GM04504 (cell line): ENCODE data around the gene NDUFS5.
"Not testable (repeated sequence)": the region's sequence is repeated elsewhere in the genome, so short reads cannot be mapped to it uniquely, and the experiment has no call there.

Experiments used
- DNase-seq: peaks from one replicate; pipeline ENCODE4 v3.0.0-alpha.2; 2012; ENCODE audit warnings: low read depth

The NDUFS5 gene

GRCh38 chr1:39016604-39017171, 9.5 kb upstream of the NDUFS5 start:
- DNase-seq, result no peak

GRCh38 chr1:39017266-39017665, 8.9 kb upstream of the NDUFS5 start:
- DNase-seq, result no peak

- DNase-seq, result not testable (repeated sequence)
These were observed 5.7 kb upstream of the NDUFS5 start for GRCh38 chr1:39020494-39020893.

DNA sequence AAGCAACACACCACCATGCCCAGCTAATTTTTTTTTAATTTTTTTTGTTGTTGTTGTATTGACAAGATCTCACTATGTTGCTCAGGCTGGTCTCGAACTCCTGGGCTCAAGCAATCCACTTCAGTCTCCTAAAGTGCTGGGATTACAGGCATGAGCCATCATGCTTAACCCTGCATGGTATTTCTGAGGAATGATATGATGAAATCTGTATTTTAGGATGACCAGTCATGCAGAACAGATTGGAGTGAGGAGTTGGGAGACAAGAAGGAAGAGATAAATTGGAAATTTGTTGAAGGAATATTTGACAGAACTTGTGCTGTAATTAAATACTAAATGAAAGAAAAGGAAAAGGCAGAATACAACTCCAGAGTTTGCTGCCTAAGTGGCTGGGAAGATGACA, 4.7 kb upstream of the NDUFS5 start:
- no peak for DNase-seq

GRCh38 chr1:39023140-39023539, 3.0 kb upstream of the NDUFS5 start:
- DNase-seq, result no peak

- no peak for DNase-seq
These were observed 837 bp downstream of the NDUFS5 start for GRCh38 chr1:39026866-39027507.

DNA sequence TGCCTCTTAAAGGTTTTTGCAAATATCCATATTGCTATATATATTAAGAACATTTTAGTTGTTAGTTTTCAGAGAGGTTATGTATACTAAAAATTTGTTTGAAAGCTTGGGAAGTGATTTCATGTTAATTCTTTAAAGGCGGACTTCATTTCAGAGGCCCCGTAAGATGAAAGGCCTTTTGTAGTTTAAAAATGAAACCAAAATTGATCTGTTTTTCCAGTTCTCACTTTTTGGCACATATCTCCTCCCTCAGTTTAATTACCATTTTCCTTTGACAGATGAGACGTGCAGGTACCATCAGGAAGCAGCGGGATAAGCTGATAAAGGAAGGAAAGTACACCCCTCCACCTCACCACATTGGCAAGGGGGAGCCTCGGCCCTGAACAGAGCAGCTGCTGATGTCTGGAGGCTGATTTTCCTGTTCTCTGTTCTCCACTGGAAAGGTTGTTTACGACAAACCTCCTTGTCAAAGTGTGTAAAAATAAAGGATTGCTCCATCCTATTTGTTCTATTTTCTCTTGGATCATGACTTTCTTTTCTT, 8.0 kb downstream of the NDUFS5 start:
- DNase-seq, result no peak

DNA sequence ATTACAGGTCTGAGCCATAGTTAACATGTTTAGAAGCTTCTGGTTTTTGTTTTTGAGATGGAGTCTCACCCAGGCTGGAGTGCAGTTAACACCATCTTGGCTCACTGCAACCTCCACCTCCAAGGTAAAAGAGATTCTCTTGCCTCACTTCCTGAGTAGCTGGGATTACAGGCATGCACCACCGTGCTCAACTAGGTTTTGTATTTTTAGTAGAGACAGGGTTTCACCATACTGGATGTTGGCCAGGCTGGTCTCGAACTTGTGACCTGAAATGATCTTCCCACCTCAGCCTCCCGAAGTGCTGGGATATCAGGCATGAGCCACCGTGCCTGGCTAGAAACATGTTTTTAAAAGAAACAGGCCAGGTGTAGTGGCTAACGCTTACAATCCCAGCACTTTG, 10.5 kb downstream of the NDUFS5 start:
- DNase-seq, result no peak

DNA sequence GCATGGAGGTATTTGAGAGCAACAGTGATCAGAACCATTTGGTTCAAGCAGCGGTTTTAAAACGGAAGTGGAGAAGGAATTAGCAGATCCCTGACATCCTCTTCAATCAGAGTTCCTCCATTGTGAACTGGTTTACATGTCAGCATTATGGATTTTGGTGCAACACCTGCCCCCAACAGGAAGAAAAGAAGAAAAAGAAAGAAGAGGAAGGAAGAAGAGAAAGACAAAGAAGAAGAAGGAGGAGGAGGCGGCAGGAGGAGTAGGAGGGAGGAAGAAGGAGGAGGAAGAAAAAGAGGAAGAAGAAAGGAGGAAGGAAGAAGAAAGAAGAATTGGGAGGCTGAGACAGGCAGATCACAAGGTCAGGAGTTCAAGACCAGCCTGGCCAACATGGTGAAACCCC, 17.4 kb downstream of the NDUFS5 start:
- no peak for DNase-seq

GRCh38 chr1:39044762-39045161, 18.6 kb downstream of the NDUFS5 start:
- DNase-seq, result no peak

GRCh38 chr1:39045231-39045630, 19.1 kb downstream of the NDUFS5 start:
- DNase-seq, result no peak

DNA sequence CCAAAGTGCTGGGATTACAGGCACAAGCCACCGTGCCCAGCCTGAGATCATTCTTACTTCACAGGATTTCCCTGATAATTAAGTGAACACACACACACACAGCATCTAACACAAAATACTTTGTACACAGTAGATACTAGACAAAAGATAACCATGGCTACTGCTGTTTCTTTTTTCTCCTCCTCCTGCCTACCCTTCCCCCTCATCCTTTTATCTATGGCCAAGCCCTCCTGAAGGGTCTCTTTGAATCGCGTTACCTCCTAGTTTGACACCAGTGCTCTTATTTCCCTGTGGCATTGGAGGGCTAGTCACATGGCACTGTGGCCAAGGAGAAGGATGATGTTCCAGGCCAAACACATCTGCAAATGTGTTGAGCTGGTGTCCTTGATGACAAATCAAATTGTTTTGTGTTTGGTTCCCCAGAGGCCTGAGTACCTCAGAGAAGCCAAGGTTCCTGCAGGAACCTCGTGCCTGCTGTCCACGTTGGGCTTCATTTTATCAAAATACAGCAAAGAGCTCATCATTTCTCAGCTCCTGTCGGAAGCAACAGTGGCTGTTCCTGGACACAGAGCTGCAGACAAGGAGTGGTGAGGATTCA, 20.6 kb downstream of the NDUFS5 start:
- DNase-seq, result no peak

- DNase-seq, result peak; percentile 46
These were observed 21.5 kb downstream of the NDUFS5 start for GRCh38 chr1:39047374-39048229.

GRCh38 chr1:39048745-39049370, 22.7 kb downstream of the NDUFS5 start:
- no peak for DNase-seq

GRCh38 chr1:39050001-39050400, 23.9 kb downstream of the NDUFS5 start:
- no peak for DNase-seq

- DNase-seq, result not testable (repeated sequence)
These were observed 25.2 kb downstream of the NDUFS5 start for GRCh38 chr1:39051193-39051850.

- DNase-seq, result no peak
These were observed 25.8 kb downstream of the NDUFS5 start for GRCh38 chr1:39051956-39052355.

DNA sequence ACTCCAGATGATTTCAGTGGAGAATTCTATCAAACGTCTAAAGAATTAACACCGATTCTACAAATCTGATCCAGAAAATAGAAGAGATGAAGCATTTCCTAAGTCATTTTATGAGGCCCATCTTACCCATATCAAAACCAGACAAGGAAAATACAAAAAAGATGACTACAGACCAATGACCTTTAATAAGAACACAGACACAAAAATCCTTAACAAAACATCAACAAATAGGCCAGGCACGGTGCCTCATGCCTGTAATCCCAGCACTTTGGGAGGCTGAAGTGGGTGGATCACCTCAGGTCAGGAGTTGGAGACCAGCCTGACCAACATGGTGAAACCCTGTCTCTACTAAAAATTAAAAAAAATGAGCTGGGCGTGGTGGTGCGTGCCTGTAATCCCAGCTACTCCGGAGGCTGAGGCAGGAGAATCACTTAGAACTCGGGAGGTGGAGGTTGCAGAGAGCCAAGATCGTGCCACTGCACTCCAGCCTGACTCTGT, 29.1 kb downstream of the NDUFS5 start:
- not testable (repeated sequence) for DNase-seq

DNA sequence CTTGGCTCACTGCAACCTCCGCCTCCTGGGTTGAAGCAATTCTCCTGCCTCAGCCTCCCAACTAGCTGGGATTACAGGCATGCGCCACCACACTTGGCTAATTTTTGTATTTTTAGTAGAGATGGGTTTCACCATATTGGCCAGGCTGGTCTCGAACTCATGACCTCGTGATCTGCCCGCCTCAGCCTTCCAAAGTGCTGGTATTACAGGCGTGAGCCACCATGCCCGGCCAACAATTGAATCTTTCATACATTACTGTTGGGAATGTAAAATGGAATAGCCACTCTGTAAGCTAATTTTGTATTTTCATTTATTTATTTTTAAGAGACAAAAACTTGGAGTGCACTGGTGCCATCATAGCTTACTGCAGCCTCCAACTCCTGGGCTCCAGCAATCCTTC, 35.4 kb downstream of the NDUFS5 start:
- not testable (repeated sequence) for DNase-seq

- no peak for DNase-seq
These were observed 35.8 kb downstream of the NDUFS5 start for GRCh38 chr1:39061951-39062350.

DNA sequence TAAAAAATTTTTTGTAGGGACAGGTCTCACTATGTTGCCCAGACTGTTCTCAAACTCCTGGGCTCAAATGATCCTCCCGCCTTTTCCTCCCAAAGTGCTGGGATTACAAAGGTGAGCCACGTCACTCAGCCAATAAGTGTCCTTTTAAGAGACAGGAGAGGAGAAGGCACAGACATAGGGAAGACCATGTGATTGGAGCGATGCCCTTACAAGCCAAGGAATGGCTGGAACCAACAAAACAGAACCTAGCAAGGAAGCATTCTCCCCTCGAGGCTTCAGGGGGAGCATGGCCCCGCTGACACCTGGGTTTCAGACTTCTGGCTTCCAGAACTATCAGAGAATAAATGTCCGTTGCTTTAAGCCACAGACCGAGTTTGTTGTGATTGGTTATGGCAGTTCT, 37.0 kb downstream of the NDUFS5 start:
- no peak for DNase-seq
